HG03159 (cell line): ENCODE measurements around the gene THADA.

Source experiments
- ATAC-seq: cut with Tn5 transposase; IDR thresholded peaks from one replicate; pipeline ENCODE4 v1.9.1; 2021; ENCODE audit warnings: mild to moderate bottlenecking, moderate library complexity; ENCODE audit not compliant: unreplicated experiment

The THADA gene

DNA sequence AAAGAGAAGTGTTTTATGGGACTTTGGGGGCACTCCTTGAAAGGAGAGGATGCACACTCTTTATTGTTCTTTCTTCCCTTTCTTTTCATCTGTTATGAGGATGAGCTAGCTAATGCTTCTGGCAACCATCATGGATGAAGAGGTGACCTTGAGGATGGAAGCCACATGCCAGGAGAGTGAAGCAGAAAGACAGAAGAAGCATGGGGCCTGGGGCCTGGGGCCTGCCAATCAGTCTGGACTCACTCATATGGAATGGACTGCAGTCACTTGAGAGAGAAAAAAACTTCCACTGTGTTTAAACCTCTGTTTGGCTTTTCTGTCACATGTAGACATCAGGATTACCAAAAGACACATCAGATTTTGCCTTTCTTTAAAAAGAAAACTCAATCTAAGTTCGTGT lies 333.6 kb downstream of the THADA start:
- ATAC-seq, result no peak

- no peak for ATAC-seq
Observed at GRCh38 chr2:43259512-43259911, 336.3 kb downstream of the THADA start.

- ATAC-seq, result no peak
Observed at GRCh38 chr2:43258547-43259156, 337.2 kb downstream of the THADA start.

- ATAC-seq, result no peak
Observed at GRCh38 chr2:43255296-43255910, 340.4 kb downstream of the THADA start.

- no peak for ATAC-seq
Observed at GRCh38 chr2:43254331-43254730, 341.5 kb downstream of the THADA start.

DNA sequence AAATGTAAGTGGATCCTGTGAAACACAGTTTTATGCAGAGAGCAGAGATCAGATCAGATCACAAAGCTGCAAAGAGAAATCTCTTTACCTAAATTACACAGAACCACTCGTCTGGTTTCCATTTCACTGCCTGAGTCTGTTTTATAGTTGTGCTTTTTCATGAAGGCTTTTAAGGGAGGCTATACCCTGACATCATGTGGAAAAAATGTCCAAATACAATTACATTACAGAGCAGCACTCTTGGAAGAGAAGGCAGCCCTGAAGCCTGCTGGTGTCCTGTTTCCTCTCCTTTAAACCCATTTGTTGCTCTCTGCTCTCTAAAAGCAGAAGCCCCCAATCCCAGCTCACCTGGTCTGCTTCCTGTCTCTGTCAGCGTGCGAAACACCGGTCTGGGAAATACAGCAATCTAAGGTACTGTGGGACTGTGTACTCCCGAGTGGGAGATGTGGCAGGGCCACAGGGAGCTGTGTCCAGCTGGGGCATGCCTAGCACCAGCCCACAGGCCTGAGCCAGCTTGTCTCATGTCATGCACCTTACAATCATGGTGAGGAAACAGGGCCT lies 344.6 kb downstream of the THADA start:
- ATAC-seq, result no peak

- no peak for ATAC-seq
Observed at GRCh38 chr2:43250015-43250414, 345.8 kb downstream of the THADA start.

- no peak for ATAC-seq
Observed at GRCh38 chr2:43248621-43249020, 347.2 kb downstream of the THADA start.

GRCh38 chr2:43246641-43247040 lies 349.2 kb downstream of the THADA start:
- no peak for ATAC-seq

- no peak for ATAC-seq
Observed at GRCh38 chr2:43241558-43241957, 354.3 kb downstream of the THADA start.

DNA sequence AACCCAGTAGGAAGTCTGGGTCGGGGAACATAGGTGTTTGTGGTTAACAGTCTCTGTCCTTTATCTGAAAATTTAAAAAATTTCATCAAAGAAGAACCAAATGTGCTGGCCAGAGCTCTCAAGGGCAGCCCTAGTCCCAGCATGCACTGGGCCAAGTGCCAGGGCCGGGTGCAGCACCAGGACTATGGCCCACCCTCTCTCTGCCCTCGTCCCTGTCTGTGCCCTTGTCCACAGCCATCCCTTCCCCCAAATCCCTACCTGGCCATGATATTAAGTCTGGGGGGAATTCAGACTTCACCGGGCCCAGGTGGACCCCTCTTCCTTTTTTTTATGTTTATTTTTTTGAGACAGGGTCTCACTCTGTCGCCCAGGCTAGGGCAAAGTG lies 355.1 kb downstream of the THADA start:
- no peak for ATAC-seq

GRCh38 chr2:43239981-43240765 lies 355.7 kb downstream of the THADA start:
- ATAC-seq, result peak; percentile 64

DNA sequence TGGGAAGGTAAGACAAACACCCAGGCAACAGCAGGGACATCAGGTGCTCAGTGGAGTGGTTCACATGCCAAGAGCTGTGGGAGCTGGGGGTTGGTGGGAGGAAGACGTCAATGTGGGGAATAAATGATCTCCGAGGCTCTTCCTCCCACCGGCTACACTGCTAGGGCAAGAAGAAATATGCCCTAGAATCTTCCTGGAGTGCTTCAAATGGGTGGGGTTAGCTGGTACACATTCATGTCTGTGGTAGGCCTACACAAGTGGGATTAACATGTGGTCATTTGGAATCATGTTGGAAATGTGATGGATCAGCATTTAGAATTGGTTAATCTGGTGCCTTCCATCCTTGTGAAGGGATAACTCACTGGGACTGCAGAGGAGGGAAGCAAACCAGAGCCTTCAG lies 357.0 kb downstream of the THADA start:
- no peak for ATAC-seq

- no peak for ATAC-seq
Observed at GRCh38 chr2:43238176-43238575, 357.7 kb downstream of the THADA start.

DNA sequence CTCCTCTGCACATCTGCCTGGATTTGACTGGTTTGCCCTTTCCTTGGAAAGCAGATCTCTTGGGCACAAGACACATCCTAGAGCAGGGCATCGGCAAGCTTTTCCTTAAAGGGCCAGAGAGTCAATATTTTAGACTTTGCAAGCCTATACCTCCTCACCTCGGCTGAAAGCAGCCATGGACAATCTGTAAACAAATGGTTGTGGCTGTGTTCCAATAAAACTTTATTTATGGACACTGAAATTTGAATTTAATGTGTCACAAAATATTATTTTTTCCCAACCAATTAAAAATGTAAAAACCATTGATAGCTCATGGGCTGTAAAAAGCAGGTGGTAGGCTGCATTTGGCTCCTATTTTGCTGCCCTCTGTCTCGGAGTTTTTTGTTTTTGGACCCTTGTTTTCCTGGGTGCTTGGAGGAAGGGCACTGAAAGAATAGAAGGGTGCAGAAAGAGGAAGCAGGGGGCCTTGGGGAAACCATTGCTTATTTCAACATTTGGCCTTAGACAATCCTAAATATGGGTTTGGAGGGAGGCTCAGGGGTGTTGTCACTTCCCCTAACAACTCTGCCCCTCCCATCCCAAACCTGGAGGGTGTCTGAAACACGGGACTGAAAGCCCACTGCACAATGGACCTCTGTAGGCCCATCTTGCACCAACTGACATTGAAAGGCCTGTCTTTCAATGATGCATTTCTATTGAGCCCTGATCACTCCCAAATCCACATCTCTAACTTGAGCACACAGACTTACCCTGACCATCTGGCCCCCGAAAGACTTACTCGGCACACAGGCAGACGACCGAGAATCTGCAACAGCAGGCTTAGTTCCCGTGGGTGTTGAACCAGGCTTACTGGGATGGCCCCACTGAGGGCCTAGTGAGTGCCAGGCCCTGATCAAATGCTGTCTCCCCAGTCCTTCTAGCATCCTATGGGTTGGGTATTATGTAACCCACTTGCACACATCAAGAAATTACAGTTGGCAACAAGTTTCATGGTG lies 362.3 kb downstream of the THADA start:
- no peak for ATAC-seq

GRCh38 chr2:43230951-43231827 lies 364.6 kb downstream of the THADA start:
- no peak for ATAC-seq

- ATAC-seq, result no peak
Observed at GRCh38 chr2:43230351-43230885, 365.4 kb downstream of the THADA start.

DNA sequence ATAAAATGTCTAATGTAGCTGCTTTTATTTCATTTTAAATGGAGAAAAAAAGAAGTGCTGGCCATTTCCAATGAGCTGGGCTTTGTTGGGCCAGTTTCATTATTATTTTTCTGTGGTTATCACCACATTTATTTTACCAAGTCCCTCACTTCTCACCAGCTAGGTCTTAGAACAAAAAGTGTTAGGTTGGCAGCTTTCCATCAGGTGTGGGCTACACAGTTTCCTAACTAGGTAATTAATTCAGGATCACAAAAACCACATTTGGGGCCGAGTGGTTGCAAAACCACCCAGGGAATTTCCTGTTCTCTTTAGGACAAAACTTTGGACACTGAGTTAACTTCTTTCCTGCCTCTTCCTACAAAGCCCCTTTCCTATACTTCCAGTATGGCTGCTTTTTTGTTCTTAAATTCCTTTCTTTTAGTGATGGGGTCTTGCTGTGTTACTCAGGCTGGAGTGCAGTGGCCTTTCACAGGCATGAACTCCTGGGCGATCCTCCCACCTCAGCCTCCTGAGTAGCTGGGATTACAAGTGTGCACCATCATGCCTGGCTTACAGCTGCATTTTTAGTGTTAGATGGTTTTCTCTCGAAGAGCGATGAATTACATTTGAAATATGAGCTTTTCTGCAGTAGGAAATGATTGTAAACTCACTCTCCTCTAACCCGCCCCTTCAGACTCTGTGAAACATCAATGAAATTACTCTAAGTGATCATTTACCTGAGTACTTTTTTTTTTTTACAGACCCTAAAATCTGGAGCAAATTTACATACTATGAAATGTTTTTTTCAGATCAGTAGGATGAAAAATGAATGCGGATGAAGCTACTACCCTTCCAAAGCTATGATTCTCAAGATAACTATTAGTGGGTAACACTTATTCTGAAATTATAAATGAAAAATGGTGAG lies 366.8 kb downstream of the THADA start:
- ATAC-seq, result no peak
